Ovary (tissue), 9 donors: Measurements from ENCODE around the gene SIN3A. TPM values are rescaled to one million over a fixed set of nuclear protein-coding genes. Genes with fewer than 3 reads are reported as not detected.

Source experiments
- DNase-seq, 5 donors: peaks; one replicate each; pipeline ENCODE4 v3.0.0-alpha.2; 2019 to 2020
- H3K27ac ChIP-seq, 2 donors: fragments of 200-600 bp; one replicate each; pipeline versions ENCODE4 v1.5.1 to v1.8.0; 2019 to 2022
- H3K27me3 ChIP-seq: fragments of 200-600 bp; one replicate; pipeline ENCODE4 v1.8.0; 2022
- H3K36me3 ChIP-seq: fragments of 200-600 bp; sonication (generic); one replicate; pipeline ENCODE4 v1.5.1; 2019
- H3K4me1 ChIP-seq: one replicate; pipeline ENCODE4 v1.8.1; 2013; ENCODE audit warnings: mild to moderate bottlenecking, moderate library complexity; ENCODE audit not compliant: insufficient read depth
- H3K4me3 ChIP-seq: fragments of 200-600 bp; sonication (generic); one replicate; pipeline ENCODE4 v1.5.1; 2017
- H3K9me3 ChIP-seq, 2 donors: fragments of 200-600 bp in 1 of 2; sonication (generic) in 1 of 2; one replicate each; pipeline versions ENCODE4 v1.5.1 to v1.8.1; 2013 to 2019; ENCODE audit warnings: mild to moderate bottlenecking in 1 of 2, moderate library complexity in 1 of 2
- EP300 ChIP-seq: sonication (generic); formaldehyde crosslinking; IDR thresholded peaks from one replicate; pipeline ENCODE4 v1.6.1; 2017; ENCODE audit warnings: antibody characterized with exemption
- POLR2A ChIP-seq: fragments of 450-650 bp; IDR thresholded peaks from one replicate; pipeline ENCODE4 v1.6.1; 2017; ENCODE audit warnings: antibody characterized with exemption, mild to moderate bottlenecking, moderate library complexity
- WGBS, 3 donors: extraction: QIAGEN DNeasy Blood & Tissue Kit in 1 of 3; methylation state at CpG; one replicate each; pipeline versions ENCODE4 v1.1.5 to v1.1.7; 2013 to 2017; 5-methylcytosine and 5-hydroxymethylcytosine counted together
- intact Hi-C, 4 donors: fragments of 100-400 bp; cut with DNase I; formaldehyde crosslinking; loops; one replicate each; pipeline versions ENCODE4 v1.11.0 to v1.15.1; 2022 to 2023
- polyA plus RNA-seq, 2 donors: library from polyadenylated mRNA; stranded (reverse); fragments of 200-250 nt in 1 of 2; fragments of 350-450 nt in 1 of 2; fragmentation: Illumina TruSeq in 1 of 2; extraction: RNeasy Lipid Tissue Mini Kit (QIAGEN cat#74804) in 1 of 2; gene quantifications; one replicate each; pipeline ENCODE4 v1.2.3, GENCODE V29; 2013 to 2014
- total RNA-seq, 7 donors: library from RNA; depleted of rRNA in 2 of 7; stranded (reverse); fragments of >200 nt in 2 of 7; fragmentation: NEBNext Ultra II Directional in 3 of 7; extraction: Animal tissue kit (Norgen Biotek cat#: 25700) in 3 of 7; gene quantifications; one replicate each; pipeline versions ENCODE4 v1.1.0 to v1.2.4, GENCODE V29; 2016 to 2023
- TF ChIP-seq, protein P1 (sequence below), 3 donors: fragments of 450-650 bp in 2 of 3; fragments of 200-600 bp in 1 of 3; IDR thresholded peaks; one replicate each; pipeline versions ENCODE4 v1.5.1 to v1.8.0; 2016 to 2022; ENCODE audit warnings: antibody characterized with exemption in 3 of 3, mild to moderate bottlenecking in 1 of 3
- donor health status: DM: no; HTN: no; CAD: no; lungs with moderate emphysema.
- donor health status: DM: no; HTN: no; CAD: no.
- donor health status: Bipolar disorder and iron deficiency.
- donor health status: DM: yes; HTN: yes; CAD: no.
- donor health status: DM: no; HTN: no; CAD: no.
- donor health status: DM: yes; HTN: yes; CAD: no.

The SIN3A gene
- total and polyA plus RNA-seq, 9 donors, result 29.3 to 115 (median 88.5) TPM

DNA sequence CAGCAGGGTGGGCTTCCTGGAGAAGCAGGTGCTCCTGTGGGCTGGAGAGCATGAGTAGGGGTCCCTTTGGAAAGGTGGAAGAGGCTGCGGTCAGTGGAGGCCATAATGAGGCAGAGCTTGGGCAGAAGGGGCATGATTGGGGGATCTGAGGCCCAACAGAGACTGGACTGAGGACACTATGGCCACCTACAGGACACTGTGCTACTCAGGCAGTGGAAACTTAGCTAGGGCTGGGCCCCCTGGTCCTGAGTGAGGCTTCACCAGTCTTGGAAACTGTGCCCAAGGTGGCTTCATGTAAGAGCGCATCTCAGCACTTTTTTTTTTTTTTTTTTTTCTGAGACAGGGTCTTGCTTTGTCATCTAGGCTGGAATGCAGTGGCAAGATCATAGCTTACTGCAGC, 121.9 kb downstream of the SIN3A start:
- WGBS, 3 donors, result 79 to 94% (median 84%) methylated on average over 2 of the region's 2 CpGs
- intact Hi-C loops, result loop anchor here in 1 of 4 donors (10.0 kb wide), 1 partner anchor 95 kb away; no protein-coding TSS in a partner anchor
- Histone ChIP-seq H3K36me3 (no peaks in the 10 kb centered on the region), H3K4me3 (no peak overlapping the region), H3K27ac (no peak overlapping the region), H3K4me1 (no peaks in the 10 kb centered on the region), H3K9me3 (no peaks in the 10 kb centered on the region), H3K27me3 (no peaks in the 10 kb centered on the region)
- TF ChIP-seq POLR2A (no peak), EP300 (no peak)
- TF ChIP-seq, protein P1, sequence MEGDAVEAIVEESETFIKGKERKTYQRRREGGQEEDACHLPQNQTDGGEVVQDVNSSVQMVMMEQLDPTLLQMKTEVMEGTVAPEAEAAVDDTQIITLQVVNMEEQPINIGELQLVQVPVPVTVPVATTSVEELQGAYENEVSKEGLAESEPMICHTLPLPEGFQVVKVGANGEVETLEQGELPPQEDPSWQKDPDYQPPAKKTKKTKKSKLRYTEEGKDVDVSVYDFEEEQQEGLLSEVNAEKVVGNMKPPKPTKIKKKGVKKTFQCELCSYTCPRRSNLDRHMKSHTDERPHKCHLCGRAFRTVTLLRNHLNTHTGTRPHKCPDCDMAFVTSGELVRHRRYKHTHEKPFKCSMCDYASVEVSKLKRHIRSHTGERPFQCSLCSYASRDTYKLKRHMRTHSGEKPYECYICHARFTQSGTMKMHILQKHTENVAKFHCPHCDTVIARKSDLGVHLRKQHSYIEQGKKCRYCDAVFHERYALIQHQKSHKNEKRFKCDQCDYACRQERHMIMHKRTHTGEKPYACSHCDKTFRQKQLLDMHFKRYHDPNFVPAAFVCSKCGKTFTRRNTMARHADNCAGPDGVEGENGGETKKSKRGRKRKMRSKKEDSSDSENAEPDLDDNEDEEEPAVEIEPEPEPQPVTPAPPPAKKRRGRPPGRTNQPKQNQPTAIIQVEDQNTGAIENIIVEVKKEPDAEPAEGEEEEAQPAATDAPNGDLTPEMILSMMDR (IDR thresholded peaks at IDR 0.05), result no peak
- no peak for DNase-seq

DNA sequence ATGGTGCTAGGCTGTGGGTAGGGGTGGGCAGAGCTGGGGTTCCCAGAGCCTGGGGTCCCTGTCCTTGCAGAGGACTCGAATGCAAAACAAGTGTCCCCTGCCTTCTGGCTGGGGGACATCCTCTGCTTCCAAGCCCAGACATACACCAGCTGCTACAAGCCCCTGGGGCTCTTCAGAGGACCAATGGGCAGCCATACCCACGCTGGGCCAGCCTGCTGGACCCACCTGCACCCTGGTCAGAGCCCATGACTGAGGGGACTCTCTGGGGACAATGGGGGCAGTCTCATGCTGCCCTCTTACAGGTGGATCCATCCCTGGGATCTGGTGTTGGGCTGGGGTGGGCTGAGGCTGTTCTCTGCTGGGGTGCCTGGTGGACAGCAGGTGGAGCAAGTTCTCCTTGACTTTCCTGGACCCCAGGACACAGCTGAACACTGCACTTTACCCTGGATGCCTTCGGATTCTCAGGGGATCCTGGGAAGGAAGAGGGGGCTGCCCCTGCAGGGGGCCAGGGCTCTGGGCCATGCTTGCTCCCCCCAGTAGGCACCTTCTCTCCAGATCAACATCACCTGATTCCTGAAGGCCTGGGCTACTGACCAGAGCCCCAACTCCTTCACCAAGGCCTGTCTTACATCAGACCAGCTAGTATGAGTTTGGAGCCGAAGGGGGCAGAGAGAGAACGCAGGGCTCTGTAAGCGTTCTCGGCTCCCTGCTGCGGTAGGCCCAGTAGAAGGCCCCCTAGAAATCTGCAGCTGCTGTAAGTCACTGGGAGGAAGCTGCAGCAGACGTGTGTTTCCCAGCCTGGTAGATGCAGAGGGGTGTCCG, 122.8 kb downstream of the SIN3A start:
- H3K4me1 ChIP-seq, result no peaks in the 10 kb centered on the region
- TF ChIP-seq, protein P1 (IDR thresholded peaks at IDR 0.05), result no peak
- TF ChIP-seq EP300 (no peak), POLR2A (no peak)
- no peak overlapping the region for H3K4me3 ChIP-seq
- H3K27ac ChIP-seq, result no peak overlapping the region
- H3K36me3 ChIP-seq, result no peaks in the 10 kb centered on the region
- H3K9me3 ChIP-seq, result no peaks in the 10 kb centered on the region
- H3K27me3 ChIP-seq, result no peaks in the 10 kb centered on the region
- no peak for DNase-seq
- 69 to 71% (median 70%) methylated on average over 10 of the region's 10 CpGs for WGBS, 3 donors
- intact Hi-C loops, result loop anchor here in 1 of 4 donors (10.0 kb wide), 1 partner anchor 94 kb away; no protein-coding TSS in a partner anchor

DNA sequence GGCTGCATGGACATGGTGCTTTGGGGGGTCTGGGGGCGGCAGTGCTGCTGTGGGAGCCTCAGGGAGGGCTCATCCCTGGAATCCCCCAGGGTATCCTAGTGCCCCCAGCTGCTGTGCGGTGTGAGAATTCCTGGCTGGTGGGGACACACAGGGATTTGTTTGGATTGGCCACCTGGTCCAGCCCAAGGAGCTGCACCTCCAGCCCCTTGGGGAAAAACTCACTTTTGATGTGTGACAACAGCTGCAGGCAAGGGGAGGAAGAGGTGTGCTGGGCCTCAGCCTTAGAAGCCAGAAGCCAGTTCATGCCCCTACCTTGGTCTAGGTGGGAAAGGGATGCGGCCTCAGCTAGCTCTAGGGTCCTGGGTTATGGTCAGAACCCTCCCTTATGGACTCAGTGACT, 124.0 kb downstream of the SIN3A start:
- no peak overlapping the region for H3K4me3 ChIP-seq
- TF ChIP-seq EP300, result no peak
- TF ChIP-seq POLR2A, result no peak
- TF ChIP-seq, protein P1 (IDR thresholded peaks at IDR 0.05), result no peak
- no peaks in the 10 kb centered on the region for H3K27me3 ChIP-seq
- H3K9me3 ChIP-seq, result no peaks in the 10 kb centered on the region
- H3K4me1 ChIP-seq, result no peaks in the 10 kb centered on the region
- intact Hi-C loops, result loop anchor here in 1 of 4 donors (10.0 kb wide), 1 partner anchor 93 kb away; no protein-coding TSS in a partner anchor
- H3K27ac ChIP-seq, result no peak overlapping the region
- no peaks in the 10 kb centered on the region for H3K36me3 ChIP-seq
- WGBS, 3 donors, result 82 to 91% (median 84%) methylated on average over 3 of the region's 3 CpGs
- no peak for DNase-seq

DNA sequence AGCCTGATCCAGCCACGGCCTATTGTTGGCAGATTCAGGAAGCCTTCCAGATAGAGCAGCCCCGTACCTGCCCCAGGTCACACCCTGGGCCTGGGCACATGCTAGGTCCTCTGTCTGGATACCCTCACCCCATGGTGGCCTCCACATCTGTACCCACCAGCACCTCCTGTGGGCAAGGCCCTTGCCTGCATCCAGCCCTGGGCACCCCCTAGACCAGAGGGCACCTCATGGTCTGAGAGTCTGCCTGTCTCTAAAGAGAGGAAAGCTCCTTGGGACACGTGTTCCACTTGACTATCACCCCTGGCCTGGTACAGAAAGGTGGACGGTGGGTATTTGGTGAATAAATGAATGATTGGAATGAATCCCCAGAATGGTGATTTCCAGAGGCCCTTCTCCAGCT, 124.5 kb downstream of the SIN3A start:
- 79 to 85% (median 80%) methylated on average over 4 of the region's 4 CpGs for WGBS, 3 donors
- no peak overlapping the region for H3K27ac ChIP-seq
- no peak overlapping the region for H3K4me3 ChIP-seq
- TF ChIP-seq, protein P1 (IDR thresholded peaks at IDR 0.05), result no peak
- TF ChIP-seq EP300 (no peak), POLR2A (no peak)
- no peaks in the 10 kb centered on the region for H3K4me1 ChIP-seq
- no peaks in the 10 kb centered on the region for H3K27me3 ChIP-seq
- DNase-seq, result no peak
- intact Hi-C loops, result loop anchor here in 1 of 4 donors (10.0 kb wide), 1 partner anchor 92 kb away; no protein-coding TSS in a partner anchor
- H3K36me3 ChIP-seq, result no peaks in the 10 kb centered on the region
- no peaks in the 10 kb centered on the region for H3K9me3 ChIP-seq
